ENCODE results near the gene BCL11B. TPM values are rescaled to one million over a fixed set of nuclear protein-coding genes. Genes with fewer than 3 reads are reported as not detected.

The BCL11B gene
- total and polyA plus RNA-seq, 9 of the 15 experiments (the other 6 are each of a cell fraction or from before 2014, with no cell fraction given) = 0.09 TPM; not detected in 8

- Histone ChIP-seq H3K4me2 (ENCODE audit: insufficient read depth, low read length) (no peak overlapping the region), H3K79me2 (ENCODE audit: control insufficient read depth, insufficient read depth, low read length) (no peaks in the 10 kb centered on the region), H3K9me1 (ENCODE audit: control insufficient read depth, insufficient read depth, low read length) (no peaks in the 10 kb centered on the region), H3K27me3 (ENCODE audit: control insufficient read depth in 2 of 2, insufficient read depth in 2 of 2, low read length in 2 of 2) (peaks cover 2 to 15% of the 10 kb centered on the region in 2 experiments; a peak in 3 of 5 replicates), H2AFZ (ENCODE audit: low read depth, low read length) (no peak overlapping the region), H3K4me1 (replicated peaks in 1 of 2; ENCODE audit: control insufficient read depth in 2 of 2, insufficient read depth in 2 of 2, low read length in 2 of 2) (peaks cover 0 to 8% of the 10 kb centered on the region in 2 experiments; a peak in 2 of 5 replicates), H3K36me3 (ENCODE audit: control insufficient read depth, insufficient read depth, low read length) (no peaks in the 10 kb centered on the region), H3K4me3 (no peak overlapping the region), H3K9me3 (replicated peaks; ENCODE audit: control insufficient read depth, insufficient read depth, low read depth, low read length) (no peaks in the 10 kb centered on the region), H3K27ac (ENCODE audit: extremely low read depth, low read depth, low read length) (no peak overlapping the region), H3K9ac (ENCODE audit: insufficient read depth in 1 of 2, low read depth in 2 of 2, low read length in 2 of 2) (no peak overlapping the region), H4K20me1 (replicated peaks; ENCODE audit: control insufficient read depth, insufficient read depth, low read length) (0 out of 2 replicates have a peak, but pooled peaks cover 3% of the 10 kb centered on the region)
- ATAC-seq (no peak), FAIRE-seq (no peak), DNase-seq (ENCODE audit: extremely low read depth in 1 of 4, low spot score in 3 of 4) (no peak)
- in situ Hi-C loops (cut with MboI) = no loop called here
- ChIA-PET CTCF (ENCODE audit: low intra/inter-chr PET ratio) (interaction anchor here (0.6 kb wide), 2 partner anchors 629 to 1072 kb away, joined by 3 to 6 read pairs; no protein-coding TSS in a partner anchor), POLR2A (interaction anchor here (0.8 kb wide), 1 partner anchor 53 kb away, joined by 3 read pairs; no protein-coding TSS in a partner anchor)
- BruUV-seq (replicated peaks) = no TSS peak
- intact Hi-C loops (cut with micrococcal nuclease) = no loop called here
- WGBS (ENCODE audit: insufficient coverage, low coverage, missing lambda C conversion rate) = 0% methylated on average over 1 of the region's 4 CpGs
- no peak for TF ChIP-seq ZKSCAN3 (CRISPR knock-in tag; IDR thresholded peaks at IDR 0.05)
- TF ChIP-seq AFF1 (IDR thresholded peaks at IDR 0.05; ENCODE audit: low read depth in 1 of 2, partially characterized antibody in 2 of 2) = no peak
- TF ChIP-seq MTA2 (IDR thresholded peaks at IDR 0.05; ENCODE audit: low read depth) = no peak
- TF ChIP-seq MEF2A (IDR thresholded peaks at IDR 0.05; ENCODE audit: control insufficient read depth, low read depth, low read length) = no peak
- TF ChIP-seq KAT2B (IDR thresholded peaks at IDR 0.05; ENCODE audit: low read depth, low read length) = no peak
- no peak for TF ChIP-seq WHSC1 (IDR thresholded peaks at IDR 0.05; ENCODE audit: low read length)
- TF ChIP-seq ZNF347 (CRISPR knock-in tag; IDR thresholded peaks at IDR 0.05; ENCODE audit: low read depth) = no peak
- no peak for TF ChIP-seq SP1 (CRISPR knock-in tag; IDR thresholded peaks at IDR 0.05)
- TF ChIP-seq ZBTB34 (CRISPR knock-in tag; IDR thresholded peaks at IDR 0.05) = no peak
- no peak for TF ChIP-seq PRDM10 (IDR thresholded peaks at IDR 0.05; ENCODE audit: partially characterized antibody)
- no peak for TF ChIP-seq POLR3G (IDR thresholded peaks at IDR 0.05; ENCODE audit: extremely low read depth, insufficient read length, insufficient replicate concordance)
- TF ChIP-seq ZNF121 (CRISPR knock-in tag; conservative IDR thresholded peaks at IDR 0.05) = no peak
- no peak for TF ChIP-seq HLTF (IDR thresholded peaks at IDR 0.05)
These were observed 4.6 kb downstream of the BCL11B start for GRCh38 chr14:99267381-99267780.
